ENCODE results near the gene KCTD20. TPM values are rescaled to one million over a fixed set of nuclear protein-coding genes. Genes with fewer than 3 reads are reported as not detected.
"Not testable (repeated sequence)": the region's sequence is repeated elsewhere in the genome, so short reads cannot be mapped to it uniquely, and the experiment has no call there.

KCTD20 gene
- polyA plus RNA-seq (2013, experiment 1 of 4), result 37.4 TPM
- polyA plus RNA-seq (2013, experiment 2 of 4), result 42.6 TPM
- 32.9 TPM for polyA plus RNA-seq (2013, experiment 3 of 4)
- polyA plus RNA-seq (2013, experiment 4 of 4), result 38.3 TPM

GRCh38 chr6:36442671-36443470 is at the start of gene KCTD20, which contains the start of gene PXT1:
Gene KCTD20, plus strand, starts transcription at chr6:36443000. Its CDS starts 27,098 bp downstream, at chr6:36470098.
Gene PXT1, minus strand, starts transcription at chr6:36442854. Its CDS starts 16,772 bp downstream, at chr6:36426082.
- WGBS, 2 experiments, result 2 to 3% methylated on average over 91 of the region's 91 CpGs
- peak within 1 kb of the TSS; percentile 84 for H3K4me3 ChIP-seq (ENCODE audit: insufficient read depth, low read depth, low read length)
- H3K36me3 ChIP-seq (ENCODE audit: control insufficient read depth, insufficient read depth, low read length), result no peaks in the 10 kb centered on the region
- H3K4me1 ChIP-seq (ENCODE audit: control insufficient read depth, insufficient read depth, low read length), result no peaks in the 10 kb centered on the region
- peak within 1 kb of the TSS; percentile 65 for H3K27ac ChIP-seq (ENCODE audit: insufficient read depth, low read depth, low read length, poor library complexity, severe bottlenecking)
- H3K9me3 ChIP-seq (ENCODE audit: control insufficient read depth, low read length), result no peaks in the 10 kb centered on the region
- H3K27me3 ChIP-seq (ENCODE audit: control insufficient read depth, insufficient read depth, low read length, poor library complexity, severe bottlenecking), result no peaks in the 10 kb centered on the region

GRCh38 chr6:36399970-36400369 is 42.8 kb upstream of the KCTD20 start:
- Histone ChIP-seq H3K9me3 (ENCODE audit: control insufficient read depth, low read length) (no peaks in the 10 kb centered on the region), H3K4me1 (ENCODE audit: control insufficient read depth, insufficient read depth, low read length) (no peaks in the 10 kb centered on the region), H3K36me3 (ENCODE audit: control insufficient read depth, insufficient read depth, low read length) (no peaks in the 10 kb centered on the region), H3K27ac (ENCODE audit: insufficient read depth, low read depth, low read length, poor library complexity, severe bottlenecking) (no peak overlapping the region), H3K4me3 (ENCODE audit: insufficient read depth, low read depth, low read length) (no peak overlapping the region), H3K27me3 (ENCODE audit: control insufficient read depth, insufficient read depth, low read length, poor library complexity, severe bottlenecking) (no peaks in the 10 kb centered on the region)
- WGBS, 2 experiments, result 85 to 89% methylated on average over 1 of the region's 1 CpG

DNA sequence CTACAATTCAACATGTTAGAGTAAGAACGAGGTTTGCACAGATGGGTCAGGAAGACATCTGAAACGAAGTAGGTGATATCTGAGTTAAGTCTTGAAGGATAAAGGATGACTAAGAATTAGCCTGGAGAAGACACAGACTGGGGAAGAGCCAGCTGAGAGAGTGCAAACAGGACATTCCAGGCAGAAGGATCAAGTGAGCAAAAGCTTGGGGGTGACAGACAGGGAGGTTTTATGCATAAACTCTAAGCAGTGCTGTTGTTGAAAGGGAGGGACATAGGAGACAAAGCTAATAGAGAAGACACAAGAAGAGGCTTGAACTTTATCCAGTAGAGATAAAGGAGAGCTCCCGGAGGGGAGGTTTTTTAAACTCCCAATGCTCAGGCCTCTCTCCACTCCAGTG is 40.3 kb upstream of the KCTD20 start:
- no peak overlapping the region for H3K27ac ChIP-seq (ENCODE audit: insufficient read depth, low read depth, low read length, poor library complexity, severe bottlenecking)
- 81 to 84% methylated on average over 3 of the region's 3 CpGs for WGBS, 2 experiments
- no peaks in the 10 kb centered on the region for H3K36me3 ChIP-seq (ENCODE audit: control insufficient read depth, insufficient read depth, low read length)
- H3K9me3 ChIP-seq (ENCODE audit: control insufficient read depth, low read length), result no peaks in the 10 kb centered on the region
- H3K27me3 ChIP-seq (ENCODE audit: control insufficient read depth, insufficient read depth, low read length, poor library complexity, severe bottlenecking), result no peaks in the 10 kb centered on the region
- H3K4me3 ChIP-seq (ENCODE audit: insufficient read depth, low read depth, low read length), result no peak overlapping the region
- H3K4me1 ChIP-seq (ENCODE audit: control insufficient read depth, insufficient read depth, low read length), result no peaks in the 10 kb centered on the region

GRCh38 chr6:36404164-36404563 is 38.6 kb upstream of the KCTD20 start:
- no peaks in the 10 kb centered on the region for H3K9me3 ChIP-seq (ENCODE audit: control insufficient read depth, low read length)
- 87 to 91% methylated on average over 4 of the region's 4 CpGs for WGBS, 2 experiments
- no peak overlapping the region for H3K27ac ChIP-seq (ENCODE audit: insufficient read depth, low read depth, low read length, poor library complexity, severe bottlenecking)
- H3K27me3 ChIP-seq (ENCODE audit: control insufficient read depth, insufficient read depth, low read length, poor library complexity, severe bottlenecking), result no peaks in the 10 kb centered on the region
- no peak overlapping the region for H3K4me3 ChIP-seq (ENCODE audit: insufficient read depth, low read depth, low read length)
- no peaks in the 10 kb centered on the region for H3K36me3 ChIP-seq (ENCODE audit: control insufficient read depth, insufficient read depth, low read length)
- H3K4me1 ChIP-seq (ENCODE audit: control insufficient read depth, insufficient read depth, low read length), result no peaks in the 10 kb centered on the region

DNA sequence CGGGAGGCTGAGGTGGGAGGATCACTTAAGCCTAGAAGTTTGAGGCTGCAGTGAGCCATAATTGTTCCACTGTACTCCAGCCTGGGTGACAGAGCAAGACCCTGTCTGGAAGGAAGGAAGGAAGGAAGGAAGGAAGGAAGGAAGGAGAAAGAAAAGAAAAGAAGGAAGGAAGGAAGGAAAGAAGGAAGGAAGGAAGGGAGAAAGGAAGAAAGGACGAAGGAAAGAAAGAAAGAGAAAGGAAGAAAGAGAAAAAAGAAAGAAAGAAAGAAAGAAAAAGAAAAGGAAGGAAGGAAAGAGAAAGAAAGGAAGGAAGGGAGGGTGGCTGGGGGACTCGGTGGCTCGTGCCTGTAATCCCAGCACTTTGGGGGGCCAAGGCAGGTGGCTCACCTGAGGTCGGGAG is 33.1 kb upstream of the KCTD20 start:
- H3K36me3 ChIP-seq (ENCODE audit: control insufficient read depth, insufficient read depth, low read length); H3K4me1 ChIP-seq (ENCODE audit: control insufficient read depth, insufficient read depth, low read length); H3K27ac ChIP-seq (ENCODE audit: insufficient read depth, low read depth, low read length, poor library complexity, severe bottlenecking); H3K27me3 ChIP-seq (ENCODE audit: control insufficient read depth, insufficient read depth, low read length, poor library complexity, severe bottlenecking); H3K9me3 ChIP-seq (ENCODE audit: control insufficient read depth, low read length); H3K4me3 ChIP-seq (ENCODE audit: insufficient read depth, low read depth, low read length): not testable (repeated sequence)
- whole genome bisulfite sequencing, 2 experiments, result 89 to 92% methylated on average over 5 of the region's 5 CpGs

GRCh38 chr6:36413489-36414480 is 29.0 kb upstream of the KCTD20 start:
- Histone ChIP-seq H3K36me3 (ENCODE audit: control insufficient read depth, insufficient read depth, low read length) (no peaks in the 10 kb centered on the region), H3K27ac (ENCODE audit: insufficient read depth, low read depth, low read length, poor library complexity, severe bottlenecking) (no peak overlapping the region), H3K9me3 (ENCODE audit: control insufficient read depth, low read length) (no peaks in the 10 kb centered on the region), H3K27me3 (ENCODE audit: control insufficient read depth, insufficient read depth, low read length, poor library complexity, severe bottlenecking) (no peaks in the 10 kb centered on the region), H3K4me1 (ENCODE audit: control insufficient read depth, insufficient read depth, low read length) (no peaks in the 10 kb centered on the region), H3K4me3 (ENCODE audit: insufficient read depth, low read depth, low read length) (no peak overlapping the region)
- 94 to 95% methylated on average over 3 of the region's 4 CpGs for WGBS, 2 experiments

GRCh38 chr6:36414481-36414880 is 28.3 kb upstream of the KCTD20 start:
- Histone ChIP-seq H3K9me3 (ENCODE audit: control insufficient read depth, low read length) (no peaks in the 10 kb centered on the region), H3K4me3 (ENCODE audit: insufficient read depth, low read depth, low read length) (no peak overlapping the region), H3K27me3 (ENCODE audit: control insufficient read depth, insufficient read depth, low read length, poor library complexity, severe bottlenecking) (no peaks in the 10 kb centered on the region), H3K4me1 (ENCODE audit: control insufficient read depth, insufficient read depth, low read length) (no peaks in the 10 kb centered on the region), H3K27ac (ENCODE audit: insufficient read depth, low read depth, low read length, poor library complexity, severe bottlenecking) (no peak overlapping the region), H3K36me3 (ENCODE audit: control insufficient read depth, insufficient read depth, low read length) (no peaks in the 10 kb centered on the region)
- 78 to 83% methylated on average over 1 of the region's 1 CpG for WGBS, 2 experiments

GRCh38 chr6:36418558-36418957 is 24.2 kb upstream of the KCTD20 start:
- 53% methylated on average over 3 of the region's 3 CpGs for WGBS, 2 experiments
- H3K36me3 ChIP-seq (ENCODE audit: control insufficient read depth, insufficient read depth, low read length), result no peaks in the 10 kb centered on the region
- H3K4me3 ChIP-seq (ENCODE audit: insufficient read depth, low read depth, low read length), result no peak overlapping the region

DNA sequence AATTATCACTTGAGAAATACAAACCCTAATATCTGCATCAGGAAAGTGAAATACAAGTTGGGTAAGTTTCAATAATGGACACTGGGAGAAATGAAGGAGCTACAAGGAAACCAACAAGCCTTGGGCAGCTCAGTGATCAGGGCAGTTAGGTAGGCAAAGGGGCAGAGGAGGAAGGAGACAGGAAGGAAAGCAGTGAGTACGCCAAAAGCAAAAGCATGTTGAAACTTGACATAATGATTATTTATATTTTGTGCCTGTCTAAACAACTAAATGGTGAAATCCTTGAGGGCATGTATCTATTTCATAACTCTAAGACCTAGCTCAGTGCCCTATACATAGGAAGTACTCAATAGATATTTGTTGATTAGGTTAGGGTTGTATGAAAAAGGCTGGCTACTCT is 23.5 kb upstream of the KCTD20 start:
- WGBS, 2 experiments, result 94 to 100% methylated on average over 1 of the region's 1 CpG
- Histone ChIP-seq H3K27ac (ENCODE audit: insufficient read depth, low read depth, low read length, poor library complexity, severe bottlenecking) (no peak overlapping the region), H3K4me3 (ENCODE audit: insufficient read depth, low read depth, low read length) (no peak overlapping the region), H3K36me3 (ENCODE audit: control insufficient read depth, insufficient read depth, low read length) (no peaks in the 10 kb centered on the region), H3K27me3 (ENCODE audit: control insufficient read depth, insufficient read depth, low read length, poor library complexity, severe bottlenecking) (no peaks in the 10 kb centered on the region), H3K9me3 (ENCODE audit: control insufficient read depth, low read length) (no peaks in the 10 kb centered on the region), H3K4me1 (ENCODE audit: control insufficient read depth, insufficient read depth, low read length) (peaks cover 3% of the 10 kb centered on the region)

More at GRCh38 chr6:36418558-36418957, 24.2 kb upstream of the KCTD20 start:
- H3K27ac ChIP-seq (ENCODE audit: insufficient read depth, low read depth, low read length, poor library complexity, severe bottlenecking), result no peak overlapping the region
- no peaks in the 10 kb centered on the region for H3K9me3 ChIP-seq (ENCODE audit: control insufficient read depth, low read length)
- no peaks in the 10 kb centered on the region for H3K27me3 ChIP-seq (ENCODE audit: control insufficient read depth, insufficient read depth, low read length, poor library complexity, severe bottlenecking)
- H3K4me1 ChIP-seq (ENCODE audit: control insufficient read depth, insufficient read depth, low read length), result peaks cover 3% of the 10 kb centered on the region

GRCh38 chr6:36422714-36423100 is 20.1 kb upstream of the KCTD20 start:
- Histone ChIP-seq H3K36me3 (ENCODE audit: control insufficient read depth, insufficient read depth, low read length) (no peaks in the 10 kb centered on the region), H3K9me3 (ENCODE audit: control insufficient read depth, low read length) (no peaks in the 10 kb centered on the region), H3K27me3 (ENCODE audit: control insufficient read depth, insufficient read depth, low read length, poor library complexity, severe bottlenecking) (no peaks in the 10 kb centered on the region), H3K27ac (ENCODE audit: insufficient read depth, low read depth, low read length, poor library complexity, severe bottlenecking) (peak overlapping the region; percentile 46), H3K4me1 (ENCODE audit: control insufficient read depth, insufficient read depth, low read length) (peaks cover 3% of the 10 kb centered on the region), H3K4me3 (ENCODE audit: insufficient read depth, low read depth, low read length) (peak overlapping the region; percentile 26)
- 72 to 83% methylated on average over 4 of the region's 4 CpGs for WGBS, 2 experiments
